ENCODE results near the gene GOSR2. TPM values are rescaled to one million over a fixed set of nuclear protein-coding genes. Genes with fewer than 3 reads are reported as not detected.

GOSR2 gene
- total RNA-seq, 3 donors from 2014 or later (not counting 1 experiment from before 2014, with no cell fraction given) = 55.7 to 66.7 (median 59.1) TPM

GRCh38 chr17:46915596-46915995, 7.4 kb upstream of the GOSR2 start:
- intact Hi-C loops (cut with micrococcal nuclease) = no loop called here
- Mint-ChIP-seq H3K4me3 (no peak overlapping the region), H3K27me3 (ENCODE audit: low read depth in 2 of 2) (peaks cover 3 to 8% of the 10 kb centered on the region in 2 donors), H3K27ac (no peak overlapping the region), H3K4me1 (no peaks in the 10 kb centered on the region), H3K9me3 (no peaks in the 10 kb centered on the region), H3K36me3 (no peaks in the 10 kb centered on the region)
- H3K27me3 ChIP-seq (ENCODE audit: control insufficient read depth, insufficient read depth, low read length) = no peaks in the 10 kb centered on the region
- WGBS (ENCODE audit: insufficient coverage) = 0% methylated on average over 1 of the region's 1 CpG
- no peaks in the 10 kb centered on the region for H3K36me3 ChIP-seq (ENCODE audit: control insufficient read depth, insufficient read depth, low read length)
- no peaks in the 10 kb centered on the region for H3K4me1 ChIP-seq (ENCODE audit: control insufficient read depth, insufficient read depth, low read length)
- H3K27ac ChIP-seq (ENCODE audit: low read length) = no peak overlapping the region
- ATAC-seq (no peak), DNase-seq (no peak)
- no peak overlapping the region for H3K4me3 ChIP-seq (ENCODE audit: low read length)
- no peak for TF ChIP-seq CTCF (IDR thresholded peaks at IDR 0.05)
- H3K9me3 ChIP-seq (ENCODE audit: control insufficient read depth, insufficient read depth, low read length) = no peaks in the 10 kb centered on the region

GRCh38 chr17:46916211-46916610, 6.7 kb upstream of the GOSR2 start:
- Mint-ChIP-seq H3K4me3 (no peak overlapping the region), H3K36me3 (no peaks in the 10 kb centered on the region), H3K27ac (no peak overlapping the region), H3K27me3 (ENCODE audit: low read depth in 2 of 2) (peaks cover 3 to 13% of the 10 kb centered on the region in 2 donors), H3K4me1 (no peaks in the 10 kb centered on the region), H3K9me3 (no peaks in the 10 kb centered on the region)
- H3K9me3 ChIP-seq (ENCODE audit: control insufficient read depth, insufficient read depth, low read length) = no peaks in the 10 kb centered on the region
- no CpG with 5 or more reads among the region's 2 CpGs for WGBS (ENCODE audit: insufficient coverage)
- H3K36me3 ChIP-seq (ENCODE audit: control insufficient read depth, insufficient read depth, low read length) = no peaks in the 10 kb centered on the region
- no peak for TF ChIP-seq CTCF (IDR thresholded peaks at IDR 0.05)
- intact Hi-C loops (cut with micrococcal nuclease) = no loop called here
- no peak overlapping the region for H3K27ac ChIP-seq (ENCODE audit: low read length)
- no peak for ATAC-seq
- DNase-seq = no peak
- H3K4me3 ChIP-seq (ENCODE audit: low read length) = no peak overlapping the region
- H3K27me3 ChIP-seq (ENCODE audit: control insufficient read depth, insufficient read depth, low read length) = no peaks in the 10 kb centered on the region
- H3K4me1 ChIP-seq (ENCODE audit: control insufficient read depth, insufficient read depth, low read length) = no peaks in the 10 kb centered on the region

- no peak for DNase-seq
- Mint-ChIP-seq H3K27me3 (ENCODE audit: low read depth in 2 of 2) (peaks cover 3 to 13% of the 10 kb centered on the region in 2 donors), H3K4me1 (no peaks in the 10 kb centered on the region), H3K27ac (no peak overlapping the region), H3K9me3 (no peaks in the 10 kb centered on the region), H3K36me3 (no peaks in the 10 kb centered on the region), H3K4me3 (no peak overlapping the region)
- Histone ChIP-seq H3K4me3 (ENCODE audit: low read length) (no peak overlapping the region), H3K27me3 (ENCODE audit: control insufficient read depth, insufficient read depth, low read length) (no peaks in the 10 kb centered on the region), H3K9me3 (ENCODE audit: control insufficient read depth, insufficient read depth, low read length) (no peaks in the 10 kb centered on the region), H3K36me3 (ENCODE audit: control insufficient read depth, insufficient read depth, low read length) (no peaks in the 10 kb centered on the region), H3K4me1 (ENCODE audit: control insufficient read depth, insufficient read depth, low read length) (no peaks in the 10 kb centered on the region), H3K27ac (ENCODE audit: low read length) (no peak overlapping the region)
- intact Hi-C loops (cut with micrococcal nuclease) = no loop called here
- ATAC-seq = no peak
- no peak for TF ChIP-seq CTCF (IDR thresholded peaks at IDR 0.05)
- 90% methylated on average over 3 of the region's 3 CpGs for WGBS (ENCODE audit: insufficient coverage)
These were observed 6.3 kb upstream of the GOSR2 start for GRCh38 chr17:46916623-46917022.

GRCh38 chr17:46917041-46917440, 5.9 kb upstream of the GOSR2 start:
- intact Hi-C loops (cut with micrococcal nuclease) = no loop called here
- no peak overlapping the region for H3K27ac ChIP-seq (ENCODE audit: low read length)
- H3K27me3 ChIP-seq (ENCODE audit: control insufficient read depth, insufficient read depth, low read length) = no peaks in the 10 kb centered on the region
- Mint-ChIP-seq H3K27ac (no peak overlapping the region), H3K36me3 (no peaks in the 10 kb centered on the region), H3K4me1 (no peaks in the 10 kb centered on the region), H3K9me3 (no peaks in the 10 kb centered on the region), H3K4me3 (no peak overlapping the region), H3K27me3 (ENCODE audit: low read depth in 2 of 2) (peaks cover 3 to 13% of the 10 kb centered on the region in 2 donors)
- no peak for ATAC-seq
- no peak overlapping the region for H3K4me3 ChIP-seq (ENCODE audit: low read length)
- no peak for TF ChIP-seq CTCF (IDR thresholded peaks at IDR 0.05)
- no peaks in the 10 kb centered on the region for H3K4me1 ChIP-seq (ENCODE audit: control insufficient read depth, insufficient read depth, low read length)
- DNase-seq = no peak
- H3K9me3 ChIP-seq (ENCODE audit: control insufficient read depth, insufficient read depth, low read length) = no peaks in the 10 kb centered on the region
- no peaks in the 10 kb centered on the region for H3K36me3 ChIP-seq (ENCODE audit: control insufficient read depth, insufficient read depth, low read length)

Measured in natural killer cell (primary cell).